HCT116 (cell line): ENCODE measurements around the gene UBXN11. TPM values are rescaled to one million over a fixed set of nuclear protein-coding genes. Genes with fewer than 3 reads are reported as not detected.
A peak's percentile ranks its signal among the peaks of the same experiment; 100 is the strongest.

Source experiments
- ATAC-seq: fragments of 200-7000 bp; cut with Tn5 transposase; 2 replicates; pipeline ENCODE4 v1.9.1; 2020; ENCODE audit warnings: mild to moderate bottlenecking, moderate library complexity
- BruUV-seq: library from RNA; stranded (reverse); fragments of 400-500 nt; replicated peaks from 2 replicates; lab custom pipeline; 2021; lab: Mats Ljungman, UMichigan
- CTCF ChIA-PET: fragments of 300-600 bp; sonication (Branson Sonifier 250); formaldehyde crosslinking; loops from one replicate; lab custom pipeline; 2021; ENCODE audit warnings: antibody characterized with exemption; lab: Charles Lee
- POLR2A ChIA-PET: fragments of 300-600, 350-600 bp; sonication (Branson Sonifier 250); formaldehyde crosslinking; loops from one replicate; lab custom pipeline; 2021; ENCODE audit warnings: antibody characterized with exemption; lab: Charles Lee
- RAD21 ChIA-PET, 2 experiments: fragments of 300-600 bp; sonication (Branson Sonifier 250); formaldehyde crosslinking; loops; one replicate each; lab custom pipeline; 2023; ENCODE audit warnings: low total read pairs in 2 of 2; ENCODE audit not compliant: uncharacterized antibody in 2 of 2, unreplicated experiment in 2 of 2, low non-redundant PET in 1 of 2; lab: Charles Lee
- DNase-seq: peaks from one replicate; pipeline ENCODE4 v3.0.0-alpha.2; 2010; ENCODE audit warnings: low read depth, low spot score
- H2AFZ ChIP-seq: fragments of 200-600 bp; shearing (Covaris generic), sonication (generic); 2 replicates; pipeline ENCODE4 v1.6.1; 2017; ENCODE audit warnings: low read depth, mixed run types, mixed read lengths, antibody characterized with exemption, low read length; ENCODE audit not compliant: poor library complexity, severe bottlenecking
- H3K27ac ChIP-seq: 2 replicates; pipeline ENCODE4 v1.5.1; 2012; ENCODE audit warnings: low read depth, low read length
- H3K27me3 ChIP-seq: fragments of 200-600 bp; sonication (generic); 2 replicates; pipeline ENCODE4 v1.6.1; 2016; ENCODE audit warnings: mixed run types, low read length, mixed read lengths; ENCODE audit not compliant: insufficient read depth
- H3K36me3 ChIP-seq, 2 experiments: fragments of 200-500 bp in 1 of 2; fragments of 200-600 bp in 1 of 2; sonication (Bioruptor generic) in 1 of 2; sonication (generic) in 1 of 2; 2 replicates each; pipeline versions ENCODE4 v1.5.1 to v1.6.1; 2014 to 2016; ENCODE audit warnings: low read length in 2 of 2, inconsistent platforms in 1 of 2, mixed read lengths in 1 of 2, mixed run types in 1 of 2; ENCODE audit not compliant: insufficient read depth in 2 of 2, control insufficient read depth in 1 of 2
- H3K4me1 ChIP-seq, 2 experiments: fragments of 200-600 bp in 1 of 2; sonication (generic) in 1 of 2; 2 replicates each; pipeline versions ENCODE4 v1.5.1 to v1.6.1; 2012 to 2017; ENCODE audit warnings: low read length in 2 of 2, inconsistent platforms in 1 of 2, mild to moderate bottlenecking in 1 of 2, mixed read lengths in 1 of 2, mixed run types in 1 of 2, moderate library complexity in 1 of 2; ENCODE audit not compliant: insufficient read depth in 2 of 2, control insufficient read depth in 1 of 2
- H3K4me2 ChIP-seq: fragments of 200-600 bp; sonication (generic); 2 replicates; pipeline ENCODE4 v1.6.1; 2017; ENCODE audit warnings: mixed run types, low read length, mixed read lengths
- H3K4me3 ChIP-seq, 2 experiments: fragments of 200-600 bp in 1 of 2; sonication (generic) in 1 of 2; replicated peaks in 1 of 2; 2 replicates each; pipeline ENCODE4 v1.5.1; 2011 to 2016; ENCODE audit warnings: low read length in 2 of 2, control low read depth in 1 of 2, low read depth in 1 of 2, mild to moderate bottlenecking in 1 of 2, mixed read lengths in 1 of 2, mixed run types in 1 of 2
- H3K79me2 ChIP-seq: fragments of 200-600 bp; sonication (generic); 2 replicates; pipeline ENCODE4 v1.6.1; 2017; ENCODE audit warnings: mild to moderate bottlenecking, mixed run types, low read length, moderate library complexity, mixed read lengths; ENCODE audit not compliant: insufficient read depth
- H3K9ac ChIP-seq: fragments of 200-600 bp; sonication (generic); 2 replicates; pipeline ENCODE4 v1.6.1; 2016; ENCODE audit warnings: low read length, mixed read lengths
- H3K9me2 ChIP-seq: fragments of 200-600 bp; sonication (generic), shearing (Covaris generic); 2 replicates; pipeline ENCODE4 v1.6.1; 2017; ENCODE audit warnings: mixed run types, mild to moderate bottlenecking, moderate library complexity; ENCODE audit not compliant: insufficient read depth
- H3K9me3 ChIP-seq, 2 experiments: fragments of 200-500 bp in 1 of 2; fragments of 200-600 bp in 1 of 2; sonication (Bioruptor generic) in 1 of 2; sonication (generic) in 1 of 2; 2 replicates each; pipeline ENCODE4 v1.6.1; 2014 to 2017; ENCODE audit warnings: low read length in 2 of 2, mixed read lengths in 2 of 2, inconsistent platforms in 1 of 2, low read depth in 1 of 2, mild to moderate bottlenecking in 1 of 2, mixed run types in 1 of 2, moderate library complexity in 1 of 2; ENCODE audit not compliant: control insufficient read depth in 1 of 2, insufficient read depth in 1 of 2
- H4K20me1 ChIP-seq: fragments of 200-600 bp; sonication (generic), shearing (Covaris generic); 2 replicates; pipeline ENCODE4 v1.6.1; 2017; ENCODE audit warnings: mixed run types, mild to moderate bottlenecking, moderate library complexity; ENCODE audit not compliant: insufficient read depth
- ATF3 ChIP-seq: IDR thresholded peaks from 2 replicates; pipeline ENCODE4 v1.6.1; 2012
- CBX3 ChIP-seq: IDR thresholded peaks from 2 replicates; pipeline ENCODE4 v1.6.1; 2012; ENCODE audit warnings: low read depth
- CEBPB ChIP-seq: IDR thresholded peaks from 2 replicates; pipeline ENCODE4 v1.6.1; 2012; ENCODE audit warnings: low read depth
- CTCF ChIP-seq, 3 experiments: fragments of 200-600 bp in 1 of 3; sonication (generic) in 1 of 3; IDR thresholded peaks in 2 of 3; conservative IDR thresholded peaks in 1 of 3; 2 replicates each; pipeline ENCODE4 v1.5.1; 2012 to 2017; ENCODE audit warnings: low read depth in 2 of 3, low read length in 2 of 3, antibody characterized with exemption in 1 of 3, borderline replicate concordance in 1 of 3, control low read depth in 1 of 3, mild to moderate bottlenecking in 1 of 3, mixed read lengths in 1 of 3, mixed run types in 1 of 3, moderate library complexity in 1 of 3; ENCODE audit not compliant: insufficient read depth in 1 of 3
- EGR1 ChIP-seq: IDR thresholded peaks from 2 replicates; pipeline ENCODE4 v1.6.1; 2012; ENCODE audit warnings: low read depth
- ELF1 ChIP-seq: IDR thresholded peaks from 2 replicates; pipeline ENCODE4 v1.6.1; 2012; ENCODE audit warnings: low read depth, borderline replicate concordance
- EZH2 ChIP-seq: fragments of 200-600 bp; sonication (generic); IDR thresholded peaks from 2 replicates; pipeline ENCODE4 v1.6.1; 2017; ENCODE audit warnings: antibody characterized with exemption, mixed run types
- FOSL1 ChIP-seq: IDR thresholded peaks from 2 replicates; pipeline ENCODE4 v1.6.1; 2012; ENCODE audit warnings: low read depth
- JUND ChIP-seq: IDR thresholded peaks from 2 replicates; pipeline ENCODE4 v1.6.1; 2012
- POLR2AphosphoS5 ChIP-seq: IDR thresholded peaks from 2 replicates; pipeline ENCODE4 v1.6.1; 2011; ENCODE audit warnings: mild to moderate bottlenecking, low read depth, low read length, moderate library complexity
- RAD21 ChIP-seq: IDR thresholded peaks from 2 replicates; pipeline ENCODE4 v1.6.1; 2012; ENCODE audit warnings: low read depth, mild to moderate bottlenecking
- REST ChIP-seq: IDR thresholded peaks from 2 replicates; pipeline ENCODE4 v1.6.1; 2012; ENCODE audit warnings: low read depth
- SP1 ChIP-seq: IDR thresholded peaks from 2 replicates; pipeline ENCODE4 v1.6.1; 2012; ENCODE audit warnings: low read depth
- SRF ChIP-seq: IDR thresholded peaks from 2 replicates; pipeline ENCODE4 v1.6.1; 2012; ENCODE audit warnings: low read depth
- TCF7L2 ChIP-seq: IDR thresholded peaks from 2 replicates; pipeline ENCODE4 v1.7.0; 2011; ENCODE audit warnings: borderline replicate concordance, inconsistent platforms; ENCODE audit not compliant: insufficient read depth, insufficient read length; ENCODE audit errors: extremely low read depth
- YY1 ChIP-seq: IDR thresholded peaks from 2 replicates; pipeline ENCODE4 v1.6.1; 2011; ENCODE audit warnings: low read length, low read depth, moderate library complexity, mild to moderate bottlenecking; ENCODE audit not compliant: insufficient replicate concordance; ENCODE audit errors: extremely low read depth
- ZBTB33 ChIP-seq: IDR thresholded peaks from 2 replicates; pipeline ENCODE4 v1.6.1; 2011; ENCODE audit warnings: mild to moderate bottlenecking, low read length, moderate library complexity; ENCODE audit not compliant: insufficient replicate concordance; ENCODE audit errors: extremely low read depth
- ZFX ChIP-seq: fragments of 450-650 bp; IDR thresholded peaks from 2 replicates; pipeline ENCODE4 v1.6.1; 2017
- intact Hi-C: fragments of 100-400 bp; cut with micrococcal nuclease; formaldehyde crosslinking; loops from 2 replicates; pipeline ENCODE4 v1.10.0; 2022
- total RNA-seq: library from RNA; stranded (reverse); gene quantifications from one replicate; pipeline ENCODE4 v1.2.1, GENCODE V29; 2021; ENCODE audit not compliant: unreplicated experiment

Gene UBXN11
- total RNA-seq, 1 experiment from 2014 or later, result 19.3 TPM

GRCh38 chr1:26233903-26234643 is 72.4 kb downstream of the UBXN11 start, which contains the start of gene CEP85:
CEP85 (plus strand) TSS chr1:26234200; CDS start chr1:26239784, 5,584 bp downstream.
- ATAC-seq (peak; percentile 93), DNase-seq (peak; percentile 97)
- Histone ChIP-seq H3K4me3 (peak within 1 kb of the TSS; percentile 98), H3K36me3 (no peaks in the 10 kb centered on the region), H3K27me3 (no peaks in the 10 kb centered on the region), H3K9me2 (no peaks in the 10 kb centered on the region), H4K20me1 (no peaks in the 10 kb centered on the region), H2AFZ (peak within 1 kb of the TSS; percentile 33), H3K9ac (peak within 1 kb of the TSS; percentile 92), H3K4me1 (peaks cover 21 to 38% of the 10 kb centered on the region in 2 experiments), H3K4me2 (peak within 1 kb of the TSS; percentile 86), H3K79me2 (peaks cover 49% of the 10 kb centered on the region), H3K9me3 (no peaks in the 10 kb centered on the region), H3K27ac (peak within 1 kb of the TSS; percentile 68)
- BruUV-seq, result TSS peak; percentile 60
- intact Hi-C loops, result loop anchor here (5.0 kb wide), 2 partner anchors 57 to 127 kb away; partner anchors contain the start of gene CNKSR1
- ChIA-PET RAD21 (interaction anchor here (1.0 to 1.4 kb wide), 2 partner anchors 64 to 65 kb away, joined by 4 to 6 read pairs; partner anchors contain the start of gene ZNF593 (in 2 of the 2)), CTCF (interaction anchor here (0.6 to 3.5 kb wide), 33 partner anchors 11 to 199 kb away, joined by 3 to 29 read pairs (median 5); partner anchors contain the start of genes CATSPER4, CNKSR1, SH3BGRL3 and ZNF593), POLR2A (interaction anchor here (0.7 to 1.3 kb wide), 5 partner anchors 14 to 921 kb away, joined by 3 to 8 read pairs (median 4); partner anchors contain the start of genes CNKSR1, SLC9A1 and ZNF593)
- TF ChIP-seq EZH2, result no peak
- no peak for TF ChIP-seq ATF3
- peak; percentile 98 for TF ChIP-seq POLR2AphosphoS5
- TF ChIP-seq REST, result no peak
- TF ChIP-seq ELF1, result no peak
- peak; percentile 89 for TF ChIP-seq SP1
- no peak for TF ChIP-seq JUND
- no peak for TF ChIP-seq CEBPB
- peak; percentile 77 for TF ChIP-seq RAD21
- no peak for TF ChIP-seq FOSL1
- TF ChIP-seq ZBTB33, result no peak
- peak; percentile 35 for TF ChIP-seq YY1
- no peak for TF ChIP-seq SRF
- peak; percentile 89 to 92 (median 90) for TF ChIP-seq CTCF (IDR thresholded peaks at IDR 0.05 in 2 of 3, conservative IDR thresholded peaks at IDR 0.05 in 1 of 3; ENCODE audit: borderline replicate concordance in 1 of 3, insufficient read depth in 1 of 3, low read depth in 2 of 3, low read length in 2 of 3)
- peak; percentile 52 for TF ChIP-seq ZFX
- no peak for TF ChIP-seq CBX3
- peak; percentile 90 for TF ChIP-seq EGR1
- TF ChIP-seq TCF7L2, result no peak
